Neural cell (in vitro differentiated cells): ENCODE results near the gene MBD6. TPM values are rescaled to one million over a fixed set of nuclear protein-coding genes. Genes with fewer than 3 reads are reported as not detected.

Experiments used
- H2AFZ ChIP-seq: fragments of 200-600, 300-800 bp; sonication (generic), shearing (Covaris generic); 2 replicates; pipeline ENCODE4 v1.6.0; 2014; ENCODE audit warnings: low read depth, mild to moderate bottlenecking, antibody characterized with exemption, low read length, moderate library complexity
- H3F3A ChIP-seq: fragments of 200-600 bp; shearing (Covaris generic); 2 replicates; pipeline ENCODE4 v1.6.1; 2016; ENCODE audit warnings: mild to moderate bottlenecking, moderate library complexity, mixed read lengths, antibody characterized with exemption, low read length; ENCODE audit not compliant: insufficient read depth, poor library complexity, severe bottlenecking
- H3K27ac ChIP-seq: fragments of 200-600, 300-800 bp; sonication (generic), shearing (Covaris generic); 2 replicates; pipeline ENCODE4 v1.5.1; 2014; ENCODE audit warnings: mild to moderate bottlenecking, low read length, moderate library complexity
- H3K27me3 ChIP-seq: fragments of 300-800, 200-600 bp; sonication (generic), shearing (Covaris generic); 2 replicates; pipeline ENCODE4 v1.6.0; 2014; ENCODE audit warnings: mild to moderate bottlenecking, low read depth, low read length, moderate library complexity; ENCODE audit not compliant: insufficient read depth
- H3K36me3 ChIP-seq: fragments of 300-800, 200-600 bp; sonication (generic), shearing (Covaris generic); 2 replicates; pipeline ENCODE4 v1.5.1; 2014; ENCODE audit warnings: mild to moderate bottlenecking, antibody characterized with exemption, low read length, moderate library complexity; ENCODE audit not compliant: insufficient read depth
- H3K4me2 ChIP-seq: fragments of 300-800, 200-600 bp; sonication (generic), shearing (Covaris generic); 2 replicates; pipeline ENCODE4 v1.6.0; 2014; ENCODE audit warnings: mild to moderate bottlenecking, low read length
- H3K4me3 ChIP-seq: fragments of 300-800, 200-600 bp; sonication (generic), shearing (Covaris generic); 2 replicates; pipeline ENCODE4 v1.5.1; 2014; ENCODE audit warnings: mild to moderate bottlenecking, low read length, moderate library complexity
- H3K79me2 ChIP-seq: fragments of 200-600 bp; shearing (Covaris generic); replicated peaks from 2 replicates; pipeline ENCODE4 v1.6.0; 2014; ENCODE audit warnings: mild to moderate bottlenecking, low read length, moderate library complexity; ENCODE audit not compliant: insufficient read depth
- H3K9ac ChIP-seq: fragments of 300-800, 200-600 bp; sonication (generic), shearing (Covaris generic); 2 replicates; pipeline ENCODE4 v1.6.1; 2016; ENCODE audit warnings: mild to moderate bottlenecking, low read length, mixed read lengths
- H3K9me2 ChIP-seq: fragments of 200-600 bp; shearing (Covaris generic); 2 replicates; pipeline ENCODE4 v1.6.1; 2016; ENCODE audit warnings: mild to moderate bottlenecking, low read length, mixed read lengths; ENCODE audit not compliant: insufficient read depth
- H3K9me3 ChIP-seq: fragments of 200-600, 300-800 bp; sonication (generic), shearing (Covaris generic); 2 replicates; pipeline ENCODE4 v1.6.1; 2016; ENCODE audit warnings: mild to moderate bottlenecking, mixed run types, low read length, moderate library complexity, mixed read lengths
- H4K20me1 ChIP-seq: fragments of 200-600 bp; shearing (Covaris generic); 2 replicates; pipeline ENCODE4 v1.6.1; 2016; ENCODE audit warnings: mild to moderate bottlenecking, mixed run types; ENCODE audit not compliant: insufficient read depth
- CTCF ChIP-seq: fragments of 450-650 bp; IDR thresholded peaks from 2 replicates; pipeline ENCODE4 v1.5.1; 2014; ENCODE audit warnings: antibody characterized with exemption, mild to moderate bottlenecking, moderate library complexity; ENCODE audit not compliant: poor library complexity, severe bottlenecking
- EP300 ChIP-seq: fragments of 450-650 bp; conservative IDR thresholded peaks from 2 replicates; pipeline ENCODE4 v1.6.1; 2014; ENCODE audit warnings: antibody characterized with exemption, mild to moderate bottlenecking, moderate library complexity; ENCODE audit not compliant: poor library complexity, severe bottlenecking
- EZH2 ChIP-seq: fragments of 200-600, 300-800 bp; shearing (Covaris generic), sonication (generic); IDR thresholded peaks from 2 replicates; pipeline ENCODE4 v1.6.1; 2014; ENCODE audit warnings: antibody characterized with exemption, low read length, borderline replicate concordance, mild to moderate bottlenecking; ENCODE audit not compliant: insufficient read depth, poor library complexity, severe bottlenecking
- MXI1 ChIP-seq: fragments of 450-650 bp; conservative IDR thresholded peaks from 2 replicates; pipeline ENCODE4 v1.6.1; 2014; ENCODE audit warnings: antibody characterized with exemption, mild to moderate bottlenecking; ENCODE audit not compliant: poor library complexity, severe bottlenecking
- POLR2AphosphoS5 ChIP-seq: IDR thresholded peaks from 2 replicates; pipeline ENCODE4 v1.6.1; 2012
- RAD21 ChIP-seq: fragments of 450-650 bp; conservative IDR thresholded peaks from 2 replicates; pipeline ENCODE4 v1.6.1; 2014; ENCODE audit warnings: antibody characterized with exemption, mild to moderate bottlenecking, moderate library complexity
- REST ChIP-seq: IDR thresholded peaks from 2 replicates; pipeline ENCODE4 v1.6.1; 2012; ENCODE audit warnings: borderline replicate concordance
- SMC3 ChIP-seq: fragments of 450-650 bp; conservative IDR thresholded peaks from 2 replicates; pipeline ENCODE4 v1.6.1; 2014; ENCODE audit warnings: antibody characterized with exemption, mild to moderate bottlenecking, moderate library complexity; ENCODE audit not compliant: poor library complexity
- TAF1 ChIP-seq: IDR thresholded peaks from 2 replicates; pipeline ENCODE4 v1.6.1; 2012; ENCODE audit warnings: low read depth
- polyA plus RNA-seq: library from polyadenylated mRNA; depleted of rRNA; stranded (reverse); fragments of >200 nt; gene quantifications from 2 replicates; pipeline ENCODE4 v1.2.3, GENCODE V29; 2014

MBD6 gene
- polyA plus RNA-seq, 1 donor from 2014 or later: 2.1 TPM

GRCh38 chr12:57534250-57534649, 11.6 kb downstream of the MBD6 start:
- no peak overlapping the region for H3K9ac ChIP-seq
- H4K20me1 ChIP-seq: no peaks in the 10 kb centered on the region
- no peak for TF ChIP-seq EP300
- TF ChIP-seq SMC3: no peak
- no peak for TF ChIP-seq MXI1
- no peak for TF ChIP-seq CTCF
- no peak for TF ChIP-seq EZH2
- TF ChIP-seq RAD21: no peak
- no peak overlapping the region for H3K4me2 ChIP-seq
- no peak overlapping the region for H3K4me3 ChIP-seq
- no peaks in the 10 kb centered on the region for H3K9me2 ChIP-seq
- H3K27me3 ChIP-seq: no peaks in the 10 kb centered on the region
- H3K36me3 ChIP-seq: no peaks in the 10 kb centered on the region
- no peaks in the 10 kb centered on the region for H3K9me3 ChIP-seq
- no peak overlapping the region for H2AFZ ChIP-seq
- H3F3A ChIP-seq: no peaks in the 10 kb centered on the region
- no peak overlapping the region for H3K27ac ChIP-seq
- no peaks in the 10 kb centered on the region for H3K79me2 ChIP-seq

GRCh38 chr12:57534991-57535543, 12.4 kb downstream of the MBD6 start:
- Histone ChIP-seq H3K27me3 (no peaks in the 10 kb centered on the region), H3K79me2 (no peaks in the 10 kb centered on the region), H2AFZ (no peak overlapping the region), H3K9ac (no peak overlapping the region), H4K20me1 (no peaks in the 10 kb centered on the region), H3K9me3 (no peaks in the 10 kb centered on the region), H3K36me3 (no peaks in the 10 kb centered on the region), H3K9me2 (no peaks in the 10 kb centered on the region), H3K4me2 (no peak overlapping the region), H3F3A (no peaks in the 10 kb centered on the region), H3K4me3 (no peak overlapping the region), H3K27ac (no peak overlapping the region)
- TF ChIP-seq EZH2: no peak
- no peak for TF ChIP-seq TAF1
- TF ChIP-seq SMC3: no peak
- TF ChIP-seq POLR2AphosphoS5: no peak
- TF ChIP-seq REST: no peak
